GM10266 (cell line): ENCODE results near the gene TCF7L2.

Source experiments
- DNase-seq: peaks from one replicate; pipeline ENCODE4 v3.0.0; 2012; ENCODE audit errors: extremely low spot score
- CTCF ChIP-seq: IDR thresholded peaks from 2 replicates; pipeline ENCODE4 v1.5.1; 2012; ENCODE audit warnings: mild to moderate bottlenecking, low read depth; ENCODE audit not compliant: control insufficient read depth, insufficient read depth; ENCODE audit errors: missing control alignments

Gene TCF7L2

DNA sequence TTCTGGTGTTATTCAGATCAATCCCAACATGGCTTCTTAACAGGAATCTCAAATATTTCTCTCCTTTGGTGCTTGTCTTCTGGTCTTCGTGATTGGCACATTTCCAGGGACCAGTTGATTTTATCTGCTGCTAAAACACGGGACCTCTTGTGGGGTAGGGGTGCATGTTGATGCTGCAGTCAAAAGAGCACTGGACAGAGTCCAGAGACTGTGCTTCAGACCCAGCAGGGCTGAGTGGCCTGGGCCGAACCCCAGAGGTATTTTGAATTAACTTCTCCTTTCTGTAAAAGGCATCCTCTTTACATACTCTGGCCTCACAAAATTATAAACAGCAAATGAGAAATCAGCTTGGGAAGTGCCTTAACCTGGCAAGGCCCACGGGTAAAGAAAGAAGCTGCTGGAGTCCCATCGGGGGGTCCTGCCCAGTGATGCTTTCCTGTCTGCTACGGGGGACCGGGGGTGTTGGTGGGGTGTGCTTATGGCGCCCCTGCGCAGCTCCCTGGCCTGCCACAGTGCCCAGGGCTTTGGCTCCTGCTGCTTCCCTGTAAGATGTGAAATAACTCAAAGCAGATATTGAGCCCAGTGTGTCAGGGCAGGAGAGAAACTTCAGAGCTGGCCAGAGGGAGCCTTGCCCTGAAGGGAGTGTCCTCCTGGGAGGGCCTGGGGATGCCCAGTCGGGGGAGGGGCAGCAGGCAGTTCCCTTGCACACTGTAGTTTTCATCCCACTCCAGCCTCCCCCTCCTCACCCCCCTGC lies 230.5 kb downstream of the TCF7L2 start:
- DNase-seq = no peak
- TF ChIP-seq CTCF = no peak

GRCh38 chr10:113182154-113182553 lies 232.1 kb downstream of the TCF7L2 start:
- TF ChIP-seq CTCF = no peak
- no peak for DNase-seq

GRCh38 chr10:113183573-113183972 lies 233.5 kb downstream of the TCF7L2 start:
- no peak for TF ChIP-seq CTCF
- DNase-seq = no peak

GRCh38 chr10:113187063-113187777 lies 237.2 kb downstream of the TCF7L2 start:
- no peak for TF ChIP-seq CTCF
- no peak for DNase-seq

GRCh38 chr10:113199459-113199858 lies 249.4 kb downstream of the TCF7L2 start:
- DNase-seq = no peak
- TF ChIP-seq CTCF = no peak

DNA sequence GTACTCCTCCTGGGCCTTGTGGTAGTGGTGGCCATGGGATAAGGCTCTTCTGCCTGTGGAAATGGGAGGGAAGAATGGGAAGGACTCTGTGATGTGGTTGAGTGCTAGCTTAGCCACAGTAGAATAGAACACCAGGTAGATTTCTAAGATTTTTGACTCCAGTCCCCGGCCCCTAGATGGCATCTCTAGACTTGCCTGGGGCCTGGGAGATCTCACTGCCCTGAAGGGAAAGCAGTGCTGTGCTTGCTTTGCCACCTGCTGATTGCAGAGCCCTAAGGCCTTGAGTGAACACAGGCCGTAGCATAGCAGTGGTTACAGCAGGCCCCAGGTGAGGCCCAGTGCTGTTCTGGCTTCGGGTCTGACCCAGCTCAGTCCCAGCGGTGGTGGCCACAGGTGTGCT lies 252.0 kb downstream of the TCF7L2 start:
- no peak for TF ChIP-seq CTCF
- DNase-seq = no peak

DNA sequence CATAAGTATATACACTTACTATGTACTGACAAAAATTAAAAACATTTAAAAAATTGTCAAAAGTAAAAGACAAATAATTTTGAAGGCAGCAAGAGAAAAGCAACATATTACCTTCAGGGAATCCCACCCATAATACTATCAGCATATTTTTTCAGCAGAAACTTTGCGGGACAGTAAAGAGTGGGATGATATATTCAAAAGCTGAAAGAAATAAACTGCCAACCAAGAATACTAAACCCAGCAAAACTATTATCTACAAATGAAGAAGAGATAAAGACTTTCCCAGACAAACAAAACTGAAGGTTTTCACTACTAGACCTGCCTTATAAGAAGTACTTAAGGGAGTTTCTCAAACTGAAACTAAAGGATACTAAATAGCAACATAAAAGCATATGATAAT lies 257.9 kb downstream of the TCF7L2 start:
- no peak for DNase-seq
- TF ChIP-seq CTCF = no peak
